ENCODE measurements around the gene DOCK1.

DOCK1 gene

DNA sequence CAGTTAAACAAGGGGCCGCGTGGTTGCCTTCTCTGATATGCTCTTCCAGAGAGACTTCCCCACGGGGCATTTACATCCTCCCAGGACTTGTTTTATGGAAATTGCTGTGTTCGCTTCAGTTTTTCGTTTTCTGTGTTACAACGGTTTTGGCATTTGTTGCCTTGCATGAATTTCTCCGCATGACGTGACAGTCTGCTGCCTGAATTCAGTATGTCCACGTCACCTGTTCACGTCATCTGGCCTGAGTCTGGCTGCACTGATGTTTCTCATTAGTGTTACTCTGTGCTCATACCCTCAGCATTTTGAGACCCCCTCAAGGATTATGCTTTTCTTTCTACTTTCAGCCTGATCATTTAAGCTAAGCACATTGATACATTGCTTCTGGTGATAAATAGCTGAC is 340.2 kb downstream of the DOCK1 start:
- no peak for TF ChIP-seq CTCF (IDR thresholded peaks at IDR 0.05; ENCODE audit: insufficient read depth, low read depth, low read length, missing control alignments)
- DNase-seq (ENCODE audit: low read depth), result no peak
- no peak overlapping the region for H3K4me3 ChIP-seq (ENCODE audit: low read length)

DNA sequence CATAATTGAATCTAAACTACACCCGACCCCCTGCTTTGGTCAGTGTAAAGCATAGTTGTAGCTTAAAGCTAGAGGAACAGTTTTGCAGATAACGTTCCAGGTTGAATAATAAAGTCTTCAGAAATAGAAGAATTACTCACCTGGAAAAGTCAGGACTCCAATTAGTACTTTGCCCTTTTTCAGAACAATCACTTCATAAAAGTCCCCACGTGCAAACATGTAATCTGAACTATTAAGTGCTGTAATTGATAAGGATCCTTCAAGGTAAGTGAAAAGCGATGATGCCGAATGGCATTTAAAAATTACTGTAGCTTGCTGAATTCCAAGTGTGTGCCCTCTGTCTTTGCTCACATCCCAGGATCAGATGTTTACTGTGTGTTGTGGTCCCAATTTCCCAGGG is 344.8 kb downstream of the DOCK1 start:
- no peak for TF ChIP-seq CTCF (IDR thresholded peaks at IDR 0.05; ENCODE audit: insufficient read depth, low read depth, low read length, missing control alignments)
- no peak overlapping the region for H3K4me3 ChIP-seq (ENCODE audit: low read length)
- DNase-seq (ENCODE audit: low read depth), result no peak

GRCh38 chr10:127252818-127253217 is 347.6 kb downstream of the DOCK1 start:
- DNase-seq (ENCODE audit: low read depth), result no peak
- H3K4me3 ChIP-seq (ENCODE audit: low read length), result no peak overlapping the region
- TF ChIP-seq CTCF (IDR thresholded peaks at IDR 0.05; ENCODE audit: insufficient read depth, low read depth, low read length, missing control alignments), result no peak

GRCh38 chr10:127254276-127254675 is 349.0 kb downstream of the DOCK1 start:
- no peak overlapping the region for H3K4me3 ChIP-seq (ENCODE audit: low read length)
- no peak for TF ChIP-seq CTCF (IDR thresholded peaks at IDR 0.05; ENCODE audit: insufficient read depth, low read depth, low read length, missing control alignments)
- DNase-seq (ENCODE audit: low read depth), result no peak

GRCh38 chr10:127257395-127257794 is 352.2 kb downstream of the DOCK1 start:
- no peak for TF ChIP-seq CTCF (IDR thresholded peaks at IDR 0.05; ENCODE audit: insufficient read depth, low read depth, low read length, missing control alignments)
- no peak overlapping the region for H3K4me3 ChIP-seq (ENCODE audit: low read length)
- DNase-seq (ENCODE audit: low read depth), result no peak

DNA sequence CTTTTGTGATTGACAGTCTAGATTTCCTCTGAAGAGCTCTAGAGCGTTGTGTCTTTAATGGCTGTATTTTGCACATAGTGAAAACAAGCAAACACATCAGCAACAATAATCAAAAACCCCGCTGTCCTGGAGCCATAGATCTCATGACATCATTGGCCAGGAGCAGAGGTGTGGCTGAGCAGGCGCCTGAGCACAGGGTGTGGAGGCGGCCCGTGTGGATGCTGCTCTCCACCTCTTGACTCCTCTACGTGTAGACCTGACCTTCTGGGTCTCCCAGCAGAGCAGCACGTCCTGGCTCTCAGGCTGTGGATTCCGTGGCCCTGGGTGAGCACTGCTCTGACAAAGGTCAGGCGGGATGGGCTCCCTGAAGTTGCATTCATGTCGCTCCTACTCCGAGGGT is 354.1 kb downstream of the DOCK1 start:
- H3K4me3 ChIP-seq (ENCODE audit: low read length), result no peak overlapping the region
- DNase-seq (ENCODE audit: low read depth), result no peak
- TF ChIP-seq CTCF (IDR thresholded peaks at IDR 0.05; ENCODE audit: insufficient read depth, low read depth, low read length, missing control alignments), result no peak

- no peak for DNase-seq (ENCODE audit: low read depth)
- no peak for TF ChIP-seq CTCF (IDR thresholded peaks at IDR 0.05; ENCODE audit: insufficient read depth, low read depth, low read length, missing control alignments)
Measured at GRCh38 chr10:127262606-127263005, 357.4 kb downstream of the DOCK1 start.

More at GRCh38 chr10:127262606-127263005, 357.4 kb downstream of the DOCK1 start:
- H3K4me3 ChIP-seq (ENCODE audit: low read length), result no peak overlapping the region

All from epithelial cell of esophagus (primary cell).